GM10248 (cell line): ENCODE measurements around the gene SLC19A2.

Source experiments
- CTCF ChIA-PET: fragments of 300-600 bp; sonication (Branson Sonifier 250); formaldehyde crosslinking; extraction: SDS; loops from one replicate; lab custom pipeline; 2021; ENCODE audit warnings: antibody characterized with exemption; lab: Yijun Ruan, JAX
- POLR2A ChIA-PET: fragments of 350-650 bp; sonication (Branson Sonifier 250); formaldehyde crosslinking; extraction: SDS; loops from one replicate; lab custom pipeline; 2020; ENCODE audit warnings: antibody characterized with exemption; lab: Yijun Ruan, JAX
- DNase-seq: peaks from one replicate; pipeline ENCODE4 v3.0.0; 2012; ENCODE audit errors: extremely low spot score
- CTCF ChIP-seq: IDR thresholded peaks from 2 replicates; pipeline ENCODE4 v1.5.1; 2012; ENCODE audit warnings: mild to moderate bottlenecking, low read depth; ENCODE audit errors: extremely low read depth, missing control alignments, control extremely low read depth

The SLC19A2 gene

GRCh38 chr1:169427081-169427641 lies 58.6 kb downstream of the SLC19A2 start, which contains the start of gene CCDC181:
Gene CCDC181 (minus strand): TSS chr1:169427474. CDS start chr1:169424927, 2,547 bp downstream.
- CTCF ChIA-PET: interaction anchor here (1.1 to 2.1 kb wide), 5 partner anchors 10 to 824 kb away, joined by 3 to 11 read pairs (median 4); no protein-coding TSS in a partner anchor
- TF ChIP-seq CTCF: no peak
- POLR2A ChIA-PET: no interaction called here
- DNase-seq: peak; percentile 34

- DNase-seq: no peak
- TF ChIP-seq CTCF: no peak
- CTCF ChIA-PET: interaction anchor here (1.1 to 2.1 kb wide), 5 partner anchors 9 to 823 kb away, joined by 3 to 11 read pairs (median 4); no protein-coding TSS in a partner anchor
- POLR2A ChIA-PET: no interaction called here
These were observed 59.5 kb downstream of the SLC19A2 start for GRCh38 chr1:169426174-169426705.

- no peak for TF ChIP-seq CTCF
- no peak for DNase-seq
- POLR2A ChIA-PET: no interaction called here
- CTCF ChIA-PET: no interaction called here
These were observed 64.4 kb downstream of the SLC19A2 start for GRCh38 chr1:169421309-169421708.

- no peak for TF ChIP-seq CTCF
- POLR2A ChIA-PET: interaction anchor here (0.6 kb wide), 1 partner anchor 1228 kb away, joined by 4 read pairs; no protein-coding TSS in a partner anchor
- CTCF ChIA-PET: interaction anchor here (0.7 kb wide), 1 partner anchor 11 kb away, joined by 4 read pairs; no protein-coding TSS in a partner anchor
These were observed 70.8 kb downstream of the SLC19A2 start for GRCh38 chr1:169414952-169415351.

More at GRCh38 chr1:169414952-169415351, 70.8 kb downstream of the SLC19A2 start:
- DNase-seq: no peak
